Fibroblast of lung (primary cell): ENCODE results near the gene CCDC73.

ENCODE experiments used
- CTCF ChIP-seq, 2 donors: IDR thresholded peaks in 1 of 2; conservative IDR thresholded peaks in 1 of 2; 1 replicate in 1 of 2; 2 replicates in 1 of 2; pipeline ENCODE4 v1.5.1; 2011 to 2012; ENCODE audit warnings: low read length in 2 of 2, control low read depth in 1 of 2, inconsistent platforms in 1 of 2, low read depth in 1 of 2, mild to moderate bottlenecking in 1 of 2
- EZH2 ChIP-seq: IDR thresholded peaks from 2 replicates; pipeline ENCODE4 v1.5.1; 2012; ENCODE audit warnings: low read length, control low read depth, mild to moderate bottlenecking; ENCODE audit errors: missing control alignments

DNA sequence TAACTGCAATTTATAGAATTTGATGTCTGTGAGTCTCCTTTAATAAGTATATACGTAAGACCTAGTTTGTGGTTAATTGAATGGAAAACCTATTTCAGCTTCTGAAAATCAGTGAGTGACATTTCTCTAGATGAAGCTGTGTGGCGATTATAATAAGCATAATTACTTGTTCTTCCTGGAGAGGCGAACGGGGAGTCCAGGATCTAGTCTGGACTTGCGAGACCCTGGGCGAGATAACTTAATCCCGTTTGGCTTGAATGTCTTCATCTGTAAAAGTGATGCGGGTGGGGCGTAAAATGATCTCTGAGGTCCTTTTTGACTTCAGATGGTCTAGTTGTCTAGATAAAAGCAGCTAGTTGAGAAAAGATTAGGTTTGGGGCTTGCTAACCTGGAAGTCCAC lies 36.3 kb upstream of the CCDC73 start:
- TF ChIP-seq CTCF (conservative IDR thresholded peaks at IDR 0.05 in 1 of 2, IDR thresholded peaks at IDR 0.05 in 1 of 2; ENCODE audit: low read depth in 1 of 2, low read length in 2 of 2) = no peak
- TF ChIP-seq EZH2 = no peak
